Amygdala (tissue), 56 donors: ENCODE results near the gene PET117.
"Not testable (repeated sequence)": the region's sequence is repeated elsewhere in the genome, so short reads cannot be mapped to it uniquely, and the experiment has no call there.

Source experiments
- DNase-seq, 56 donors: peaks; one replicate each; lab custom pipeline; 2025; lab: John Stamatoyannopoulos, UW

PET117 gene, protein sequence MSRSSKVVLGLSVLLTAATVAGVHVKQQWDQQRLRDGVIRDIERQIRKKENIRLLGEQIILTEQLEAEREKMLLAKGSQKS

DNA sequence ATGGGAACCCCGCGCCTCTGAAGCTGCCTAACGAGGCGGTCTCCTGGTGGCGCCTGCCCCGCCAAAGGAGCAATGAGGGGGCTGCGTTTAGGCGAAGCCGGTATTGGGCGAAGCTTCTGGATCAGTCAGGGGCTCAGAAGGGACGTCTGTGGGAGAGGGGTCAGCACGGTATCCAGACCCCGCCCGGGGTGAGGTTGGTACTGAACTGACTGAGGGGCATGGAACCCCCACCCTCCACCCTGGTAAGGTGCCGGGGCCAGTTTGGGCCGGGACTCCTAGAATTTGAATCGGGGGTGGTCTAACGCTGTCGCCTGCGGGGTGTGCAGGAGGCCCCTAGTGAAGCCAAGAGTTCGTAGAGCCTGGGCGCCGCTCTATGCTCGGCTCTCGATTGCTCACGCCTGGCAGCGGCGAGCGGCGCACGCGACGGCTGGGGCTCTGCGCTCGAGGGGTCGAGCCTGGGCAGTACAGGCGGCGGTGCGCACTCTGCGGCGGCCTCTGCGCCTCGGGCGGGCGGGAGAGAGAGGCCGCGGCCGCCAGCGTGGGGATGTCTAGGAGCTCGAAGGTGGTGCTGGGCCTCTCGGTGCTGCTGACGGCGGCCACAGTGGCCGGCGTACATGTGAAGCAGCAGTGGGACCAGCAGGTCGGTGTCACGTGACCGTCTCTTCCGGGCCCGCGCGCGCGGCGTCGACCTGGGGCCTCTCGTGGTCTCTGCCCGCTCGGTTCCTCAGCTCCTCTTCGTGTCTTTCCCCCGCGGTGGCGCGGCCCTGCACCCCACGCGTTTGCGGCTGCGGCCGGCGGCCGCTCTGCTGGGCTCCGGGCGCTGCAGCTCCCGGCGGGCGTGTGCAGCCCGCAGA is at the start of gene PET117, which contains the start of gene KAT14:
Gene PET117 (plus strand): TSS at position 452 of the 854 bp plus-strand sequence. CDS start 93 bp downstream, at position 545.
Gene KAT14 (plus strand): TSS at position 452 of the 854 bp plus-strand sequence. CDS start 4,798 bp downstream, outside the sequence.
- DNase-seq, result peak; percentile 25 to 97 (median 82)

DNA sequence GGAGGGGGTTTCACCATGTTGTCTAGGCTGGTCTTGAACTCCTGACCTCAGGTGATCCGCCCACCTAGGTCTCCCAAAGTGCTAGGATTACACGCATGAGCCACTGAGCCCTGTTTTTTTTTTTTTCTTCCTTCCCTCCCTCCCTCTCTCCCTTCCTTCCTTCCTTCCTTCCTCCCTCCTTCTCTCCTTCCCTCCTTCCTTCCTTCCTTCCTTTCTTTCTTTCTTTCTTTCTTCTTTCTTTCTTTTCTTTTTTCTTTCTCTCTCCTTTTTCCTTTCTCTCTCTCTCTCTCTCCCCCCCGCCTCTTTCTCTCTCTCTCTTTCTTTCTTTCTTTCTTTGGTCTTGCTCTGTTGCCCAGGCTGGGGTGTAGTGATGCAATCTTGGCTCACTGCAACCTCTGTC is 49.4 kb upstream of the PET117 start:
- DNase-seq, result not testable (repeated sequence)

DNA sequence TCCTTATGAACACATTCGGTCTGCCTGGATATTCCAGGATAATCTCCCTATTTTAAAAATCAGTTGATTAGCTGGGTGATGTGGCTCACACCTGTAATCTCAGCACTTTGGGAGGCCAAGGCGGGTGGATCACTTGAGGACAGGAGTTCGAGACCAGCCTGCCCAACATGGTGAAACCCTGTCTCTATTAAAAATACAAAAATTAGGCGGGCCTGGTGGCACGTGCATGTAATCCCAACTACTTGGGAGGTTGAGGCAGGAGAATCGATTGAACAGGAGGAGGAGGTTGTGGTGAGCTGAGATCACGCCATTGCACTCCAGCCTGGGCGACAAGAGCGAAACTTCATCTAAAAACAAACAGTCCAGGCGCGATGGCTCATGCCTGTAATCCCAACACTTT is 48.8 kb upstream of the PET117 start:
- not testable (repeated sequence) for DNase-seq

DNA sequence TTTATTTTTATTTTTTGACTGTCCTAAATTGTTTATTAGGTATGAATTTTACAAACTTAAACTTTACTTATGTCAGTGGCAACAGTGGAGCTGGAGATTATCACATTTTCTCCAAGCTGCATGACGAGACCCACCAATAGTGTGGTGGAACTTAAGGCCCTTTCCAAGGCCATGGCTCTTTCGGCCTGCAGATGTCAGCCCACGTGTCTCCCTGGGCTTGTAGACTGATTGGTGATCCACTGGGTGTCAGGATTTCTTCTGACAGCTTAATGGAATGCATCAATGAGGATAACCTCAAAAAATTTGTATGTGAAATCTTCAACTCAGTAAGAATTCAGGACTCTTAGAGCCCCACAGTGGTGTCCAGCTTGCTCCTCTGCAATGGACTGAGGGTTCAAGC is 47.6 kb upstream of the PET117 start:
- no peak for DNase-seq

DNA sequence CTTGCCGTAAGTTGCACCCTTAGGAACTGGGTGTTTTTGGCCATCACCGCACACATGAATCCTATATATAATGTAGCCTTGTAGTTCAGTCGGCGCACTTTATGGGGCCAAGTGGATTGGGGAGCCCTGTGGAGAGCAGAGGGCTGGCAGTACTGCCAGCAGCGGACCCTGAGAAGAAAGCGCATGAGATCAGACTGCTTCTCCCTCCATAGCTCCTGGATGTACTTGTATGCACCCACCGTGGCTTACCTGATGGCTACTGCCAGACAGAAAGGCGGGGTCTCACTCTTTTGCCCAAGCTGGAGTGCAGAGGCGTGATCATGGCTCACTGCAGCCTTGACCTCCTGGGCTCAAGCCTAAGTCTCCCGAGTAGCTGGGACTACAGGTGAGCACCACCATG is 47.2 kb upstream of the PET117 start:
- DNase-seq, result no peak

DNA sequence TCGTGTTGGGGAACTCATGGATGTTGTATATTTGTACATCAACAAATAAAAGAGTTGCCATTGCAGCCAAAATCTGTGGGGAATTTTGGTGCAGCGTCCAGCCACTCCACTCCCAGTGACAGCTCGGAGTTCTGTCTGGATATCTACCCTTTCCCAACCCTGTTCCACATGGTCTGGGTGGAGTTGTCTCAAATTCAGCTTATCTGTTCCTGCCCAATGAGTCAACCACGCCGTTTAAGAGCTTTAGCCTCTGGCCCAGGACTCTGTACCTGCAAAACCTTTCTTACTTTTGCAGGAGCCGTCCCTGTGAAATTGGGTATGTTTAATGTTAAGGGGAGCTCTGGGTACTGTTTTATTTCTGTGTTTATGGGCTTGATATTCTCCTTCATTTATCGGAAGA is 46.0 kb upstream of the PET117 start:
- DNase-seq, result no peak

DNA sequence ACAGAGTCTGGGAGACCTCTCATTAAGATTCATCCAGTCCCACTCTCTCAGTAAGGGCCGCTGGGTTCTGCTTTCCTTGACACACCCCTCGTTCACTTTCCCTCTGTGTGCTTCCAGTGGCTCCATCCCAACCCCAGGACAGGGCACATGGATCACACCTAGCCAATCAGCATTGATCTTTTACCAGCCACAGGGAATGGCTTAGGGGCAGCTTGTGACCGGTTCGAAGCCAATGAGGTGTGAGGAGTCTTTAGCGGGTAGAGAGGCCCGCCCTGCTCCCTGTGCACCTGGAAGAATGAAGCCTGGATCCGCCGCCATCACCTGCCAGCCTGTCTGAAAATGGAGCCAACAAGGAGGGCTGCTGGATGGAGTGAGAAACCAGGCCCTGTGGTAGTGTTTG is 44.8 kb upstream of the PET117 start:
- DNase-seq, result no peak

DNA sequence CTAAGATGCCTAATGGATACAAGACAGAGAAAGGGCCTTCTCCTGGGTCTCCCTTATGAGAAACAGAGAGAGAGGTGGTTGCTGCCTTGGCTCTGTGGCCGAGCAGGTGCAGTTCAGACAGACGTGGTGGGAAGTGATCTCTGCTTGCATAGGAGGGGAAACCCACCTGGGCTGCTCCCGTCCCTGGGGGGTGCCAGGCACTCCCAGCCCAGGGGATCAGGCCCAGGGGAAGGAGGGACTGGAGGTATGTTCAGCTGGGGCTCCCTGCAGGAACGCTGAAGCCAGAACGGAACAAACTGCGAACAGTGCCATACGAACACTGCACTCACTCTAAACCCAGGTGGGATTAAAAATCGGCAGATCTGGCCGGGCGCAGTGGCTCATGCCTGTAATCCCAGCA is 44.3 kb upstream of the PET117 start:
- DNase-seq, result no peak

DNA sequence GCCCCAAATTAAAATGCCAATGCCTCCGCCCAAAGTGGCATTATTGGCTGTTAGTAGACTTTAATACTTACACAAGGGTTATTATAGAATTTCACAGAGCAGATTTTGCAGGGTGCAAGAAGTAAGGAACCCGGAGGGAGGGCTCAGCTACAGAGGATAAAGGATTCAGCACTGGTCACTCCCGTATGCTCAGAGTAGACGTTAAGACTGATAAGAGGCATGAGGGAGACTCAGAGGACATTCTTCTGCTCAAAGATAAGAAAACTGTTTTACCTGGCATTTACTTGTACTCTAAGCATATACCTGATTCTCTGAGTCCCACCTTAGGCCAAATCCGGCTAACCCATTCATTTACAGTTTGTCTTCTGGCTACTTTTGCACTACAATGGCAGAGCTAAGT is 43.5 kb upstream of the PET117 start:
- no peak for DNase-seq

DNA sequence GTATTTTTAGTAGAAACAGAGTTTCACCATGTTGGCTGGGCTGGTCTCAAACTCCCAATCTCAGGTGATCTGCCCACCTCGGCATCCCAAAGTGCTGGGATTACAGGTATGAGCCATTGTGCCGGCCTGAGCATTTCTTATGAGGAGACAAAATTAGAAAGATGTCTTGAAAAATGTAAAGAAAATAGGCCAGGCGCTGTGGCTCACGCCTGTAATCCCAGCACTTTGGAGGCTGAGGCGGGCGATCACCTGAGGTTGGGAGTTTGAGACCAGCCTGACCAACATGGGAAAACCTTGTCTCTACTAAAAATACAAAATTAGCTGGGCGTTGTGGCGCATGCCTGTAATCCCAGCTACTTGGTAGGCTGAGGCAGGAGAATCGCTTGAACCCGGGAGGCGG is 37.1 kb upstream of the PET117 start:
- not testable (repeated sequence) for DNase-seq

DNA sequence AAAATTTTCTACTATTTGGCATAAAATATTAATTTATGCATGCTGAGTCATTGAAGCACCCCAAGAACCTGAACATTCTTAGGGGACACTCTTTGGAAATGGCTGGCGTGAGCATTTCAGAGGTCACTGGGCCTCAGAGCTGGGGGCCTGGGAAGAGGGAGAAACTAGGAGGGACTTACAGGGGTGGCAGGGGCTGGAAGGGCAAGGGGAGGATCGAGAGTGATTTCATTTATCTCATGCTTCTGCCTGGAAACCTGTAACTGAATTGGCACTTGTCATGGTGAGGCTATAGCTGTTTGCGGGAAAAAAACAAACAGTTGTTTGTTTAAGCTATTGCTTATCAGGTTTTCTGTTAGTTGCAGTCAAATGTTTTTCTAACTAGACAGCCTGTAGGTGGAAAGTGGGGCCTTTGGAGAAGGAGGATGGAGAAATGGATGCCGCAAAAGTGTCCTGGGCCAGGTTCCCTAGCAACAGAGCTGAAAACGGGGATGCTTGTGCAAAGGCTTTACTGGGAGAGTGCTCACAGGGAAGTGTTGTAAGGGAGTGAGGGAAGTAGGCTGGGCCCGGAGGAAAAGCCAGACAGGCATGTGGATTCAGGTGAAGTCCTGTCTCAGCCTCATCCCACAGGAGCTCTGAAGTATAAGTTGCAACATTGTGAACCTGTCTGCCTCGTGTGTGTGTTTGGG is 36.4 kb upstream of the PET117 start:
- peak in 1 of 56 donors; percentile 1 for DNase-seq

DNA sequence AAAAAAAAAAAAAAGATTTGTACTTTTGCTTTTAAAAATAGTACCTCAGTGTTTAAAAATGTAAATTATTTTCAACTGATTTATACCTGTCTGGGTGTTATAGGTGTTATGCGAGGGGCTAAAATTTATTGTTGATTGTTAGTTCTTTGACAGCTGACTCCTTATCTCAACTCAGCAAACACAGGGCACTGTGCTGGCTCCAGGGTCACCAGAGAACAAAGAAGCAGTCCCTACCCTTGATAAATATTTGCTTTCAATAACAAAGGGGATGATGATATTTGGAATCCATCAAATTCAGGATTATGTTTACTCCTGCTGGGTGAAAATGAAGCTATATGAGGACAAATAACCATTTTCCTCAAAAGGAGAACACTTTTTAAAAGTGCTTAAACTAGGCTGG is 34.2 kb upstream of the PET117 start:
- DNase-seq, result no peak

DNA sequence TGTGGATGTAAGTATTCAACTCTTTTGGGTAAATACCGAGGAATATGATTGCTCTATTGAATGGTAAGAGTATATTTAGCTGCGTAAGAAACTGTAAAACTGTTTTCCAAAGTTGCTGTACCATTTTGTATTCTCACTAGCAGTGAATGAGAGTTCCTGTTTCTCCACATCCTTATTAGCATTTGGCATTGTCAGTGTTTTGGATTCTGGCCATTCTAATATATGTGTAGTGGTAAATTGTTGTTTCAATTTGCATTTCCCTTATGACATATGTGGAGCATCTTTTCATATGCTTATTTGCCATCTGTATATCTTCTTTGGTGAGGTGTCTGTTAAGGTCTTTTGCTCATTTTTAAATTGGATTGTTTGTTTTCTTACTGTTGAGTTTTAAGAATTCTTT is 29.3 kb upstream of the PET117 start:
- DNase-seq, result no peak

DNA sequence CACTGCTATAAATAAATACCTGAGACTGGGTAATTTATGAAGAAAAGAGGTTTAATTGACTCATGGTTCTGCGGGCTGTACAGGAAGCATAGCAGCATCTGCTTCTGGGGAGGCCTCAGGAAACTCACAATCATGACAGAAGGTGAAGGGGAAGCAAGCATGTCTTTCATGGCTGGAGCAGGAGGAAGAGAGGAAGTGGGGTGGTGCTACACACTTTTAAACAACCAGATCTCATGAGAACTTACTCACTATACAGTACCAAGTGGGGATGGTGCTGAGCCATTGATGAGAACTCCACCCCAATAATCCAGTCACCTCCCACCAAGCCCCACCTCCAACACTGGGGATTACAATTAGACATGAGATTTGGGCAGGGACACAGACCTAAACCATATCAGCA is 9.1 kb upstream of the PET117 start:
- DNase-seq, result not testable (repeated sequence)

DNA sequence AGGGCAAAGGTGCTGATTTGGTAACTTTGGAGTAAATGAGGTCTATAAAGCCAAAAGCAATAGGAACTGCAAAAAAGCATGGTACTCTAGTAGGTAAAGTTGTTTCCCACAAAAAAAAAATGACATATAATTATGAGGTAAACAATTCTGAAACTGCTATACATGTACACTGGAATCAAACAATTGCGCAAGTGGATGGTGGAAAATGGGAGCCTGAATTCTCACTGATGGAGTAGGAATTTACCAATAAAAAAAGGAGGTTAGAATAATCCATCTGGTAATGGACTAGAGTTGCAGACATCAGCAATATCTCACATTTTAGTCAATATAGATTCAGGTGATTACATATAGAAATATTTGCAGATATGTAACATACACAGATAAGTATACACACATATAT is 5.0 kb upstream of the PET117 start:
- no peak for DNase-seq

DNA sequence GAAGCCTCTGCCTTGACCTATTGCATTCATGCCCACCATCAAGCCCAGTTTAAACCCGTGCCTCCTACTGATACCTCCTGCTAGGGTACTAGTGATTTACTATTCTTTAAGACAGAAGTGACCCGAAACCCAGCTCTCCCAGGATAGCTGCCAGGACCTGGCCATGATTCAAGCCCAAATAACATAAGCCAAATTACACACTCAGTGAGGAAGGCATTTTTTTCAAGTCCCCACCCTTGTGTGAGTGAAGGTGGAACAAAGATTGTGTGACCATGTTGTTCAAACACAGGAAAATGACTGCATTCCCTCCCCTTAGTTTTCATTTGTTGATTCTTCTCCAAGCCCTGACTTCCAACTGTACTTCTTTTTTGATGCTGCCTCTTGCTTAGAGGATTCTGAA is 3.7 kb upstream of the PET117 start:
- DNase-seq, result no peak

DNA sequence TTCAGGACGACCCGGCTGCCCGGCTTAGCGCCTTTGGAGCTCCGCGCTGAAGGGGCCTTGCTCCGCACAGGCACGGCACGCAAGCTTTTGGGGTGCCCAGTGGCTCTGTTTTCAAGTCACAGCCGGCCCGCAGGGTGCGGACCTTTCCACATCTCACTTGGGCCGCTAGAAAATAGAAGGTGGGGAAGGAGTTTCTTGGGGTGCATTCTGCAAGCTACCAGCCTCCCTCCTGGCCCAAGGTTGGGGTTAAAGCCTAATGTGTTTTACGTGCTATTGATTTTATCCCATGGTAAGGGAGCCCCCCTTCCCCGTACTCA is 561 bp downstream of the PET117 start:
- peak in 2 of 56 donors; percentile 42 to 59 for DNase-seq

DNA sequence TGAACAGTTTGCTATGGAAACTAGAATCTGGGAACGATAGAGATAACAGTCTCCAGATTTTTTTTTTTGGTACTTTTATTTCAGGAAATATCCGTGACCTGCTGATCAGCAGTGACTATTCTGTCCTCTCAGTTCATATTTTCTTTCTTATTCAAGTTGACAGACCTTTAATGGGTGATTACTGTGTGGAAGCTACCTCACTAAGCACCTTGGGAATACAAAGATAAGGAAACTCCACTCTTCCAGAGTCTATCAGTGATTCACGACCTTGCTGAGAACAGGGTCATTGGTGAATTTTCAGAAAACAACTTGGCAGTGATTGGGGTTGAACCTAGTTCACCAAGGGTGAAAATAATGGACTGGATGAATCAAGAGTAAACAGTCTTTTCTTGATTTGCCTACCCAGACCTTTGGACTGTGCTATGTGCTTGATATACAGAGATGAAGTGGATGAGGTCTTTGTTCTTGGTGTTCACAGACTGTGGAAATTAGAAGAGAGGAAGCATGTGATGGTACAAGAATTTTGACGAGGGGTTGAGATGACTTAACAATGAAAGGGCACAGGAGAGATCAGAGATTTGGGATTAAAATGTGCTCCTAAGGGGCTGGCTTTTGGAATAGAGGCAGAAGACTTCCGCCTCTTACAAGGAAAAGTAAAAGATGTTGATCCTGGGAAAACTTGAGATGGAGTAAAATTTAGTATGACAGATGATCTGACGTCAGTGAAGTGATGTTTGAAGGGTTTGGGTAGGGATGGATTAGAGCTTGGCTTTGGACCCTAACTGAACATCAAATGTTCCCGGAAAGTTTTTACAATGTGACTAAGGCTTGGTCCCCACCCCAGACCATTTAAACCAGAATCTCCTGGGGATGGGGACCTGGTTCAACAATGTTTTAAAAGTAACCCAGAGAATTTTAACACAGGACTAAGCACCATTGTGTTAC is 1.2 kb downstream of the PET117 start:
- DNase-seq, result no peak

DNA sequence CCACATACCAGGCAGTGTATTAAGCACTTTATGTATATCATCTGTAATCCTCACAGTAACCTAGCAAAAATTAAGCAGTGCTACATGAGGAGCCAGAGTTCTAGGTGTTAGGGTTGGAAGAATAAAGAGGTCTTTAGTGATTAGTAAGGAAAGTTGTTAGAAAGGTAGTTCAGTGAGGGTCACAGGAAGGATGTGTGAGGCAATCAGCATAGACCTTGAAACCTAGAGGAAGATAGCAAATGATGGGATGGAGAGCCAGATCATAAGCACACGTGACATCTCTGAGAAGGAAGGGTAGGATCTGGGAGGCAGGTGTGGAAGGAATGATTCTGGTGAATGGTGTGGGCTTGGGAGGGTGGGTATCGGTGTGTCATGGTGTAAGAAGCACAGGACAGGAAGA is 2.2 kb downstream of the PET117 start:
- DNase-seq, result no peak

DNA sequence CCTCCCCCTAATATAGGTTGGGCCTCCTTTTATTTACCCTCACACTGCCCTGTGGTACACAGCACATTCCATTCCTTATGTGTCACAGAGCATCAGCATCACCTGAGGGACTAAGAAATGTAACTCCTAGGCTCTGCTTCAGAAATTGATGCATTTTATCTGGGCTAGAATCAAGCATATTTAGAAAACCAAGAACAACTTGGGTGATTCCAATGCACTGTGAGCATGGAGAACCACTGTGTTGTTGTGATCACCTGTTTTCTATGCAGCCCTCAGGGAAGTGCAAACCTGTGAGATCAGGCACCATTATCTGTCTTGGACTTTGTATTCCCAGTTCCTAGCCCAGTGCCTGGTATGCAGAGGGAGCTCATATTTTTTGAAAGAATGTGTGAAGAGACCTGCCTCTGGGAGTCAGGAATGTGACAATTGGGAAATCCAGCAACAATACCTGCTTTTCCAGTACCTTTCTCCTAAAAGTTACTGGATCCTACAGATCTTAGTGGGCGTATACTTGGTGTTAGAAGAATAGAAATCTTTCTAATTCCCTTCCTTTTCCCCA is 7.0 kb downstream of the PET117 start:
- DNase-seq, result no peak
